ENCODE data around the gene GALNTL6.
A peak's percentile ranks its signal among the peaks of the same experiment; 100 is the strongest.
"Not testable (repeated sequence)": the region's sequence is repeated elsewhere in the genome, so short reads cannot be mapped to it uniquely, and the experiment has no call there.

The GALNTL6 gene

GRCh38 chr4:172962564-172963353, 1149.6 kb downstream of the GALNTL6 start:
- DNase-seq = no peak

DNA sequence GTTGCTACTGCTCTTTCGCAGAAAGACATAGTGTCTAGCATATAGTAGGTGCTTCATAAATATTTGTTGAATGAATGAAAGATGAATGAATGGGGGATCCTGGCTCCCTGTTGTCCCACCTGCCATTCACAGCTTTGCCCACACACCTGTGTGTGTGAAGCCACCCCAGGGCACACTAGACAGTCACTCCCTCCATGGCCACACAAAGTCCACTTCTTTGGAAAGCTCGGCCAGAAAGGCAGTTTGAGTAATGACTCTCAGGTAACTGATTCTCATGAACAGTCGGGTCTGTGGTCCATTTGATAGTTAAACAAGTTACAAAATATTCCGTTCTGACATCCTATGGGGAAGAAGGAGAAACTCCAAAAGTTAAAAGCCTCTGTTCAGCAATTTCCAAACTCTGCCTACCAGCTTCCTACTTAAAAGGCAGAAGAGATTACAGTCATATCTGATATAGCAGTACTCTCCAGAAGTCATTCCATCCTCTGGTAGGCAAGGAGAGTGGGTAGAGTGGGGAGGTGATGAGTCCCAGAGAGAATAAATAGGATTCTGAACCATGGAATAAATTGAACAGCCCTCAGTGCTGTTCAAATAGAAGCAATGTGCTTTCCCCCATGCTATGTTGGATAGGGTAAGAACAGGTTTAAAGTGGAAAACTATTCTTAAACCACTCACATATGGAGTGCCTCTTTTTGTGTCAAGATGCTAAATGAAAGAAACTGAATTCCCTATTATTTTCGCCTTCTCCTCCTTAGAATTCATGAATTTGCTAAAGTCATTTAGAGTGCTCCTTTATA, 1150.5 kb downstream of the GALNTL6 start:
- DNase-seq = no peak

DNA sequence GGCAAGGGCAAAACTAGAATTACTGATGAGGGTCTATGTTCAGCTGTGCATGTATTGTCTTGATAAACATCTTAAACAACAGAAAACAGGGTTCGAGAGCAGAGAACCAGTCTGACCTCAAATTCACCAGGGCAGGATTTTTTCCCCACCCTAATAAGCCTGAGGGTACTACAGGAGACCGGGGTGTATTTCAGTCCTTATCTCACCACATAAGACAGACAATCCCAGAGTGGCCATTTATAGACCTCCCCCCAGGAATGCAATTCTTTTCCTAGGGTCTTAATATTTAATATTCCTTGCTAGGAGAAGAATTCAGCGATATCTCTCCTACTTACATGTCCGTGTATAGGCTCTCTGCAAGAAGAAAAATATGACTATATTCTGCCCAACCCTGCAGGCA, 1157.0 kb downstream of the GALNTL6 start:
- DNase-seq = not testable (repeated sequence)

GRCh38 chr4:172974586-172974985, 1161.4 kb downstream of the GALNTL6 start:
- DNase-seq = no peak

DNA sequence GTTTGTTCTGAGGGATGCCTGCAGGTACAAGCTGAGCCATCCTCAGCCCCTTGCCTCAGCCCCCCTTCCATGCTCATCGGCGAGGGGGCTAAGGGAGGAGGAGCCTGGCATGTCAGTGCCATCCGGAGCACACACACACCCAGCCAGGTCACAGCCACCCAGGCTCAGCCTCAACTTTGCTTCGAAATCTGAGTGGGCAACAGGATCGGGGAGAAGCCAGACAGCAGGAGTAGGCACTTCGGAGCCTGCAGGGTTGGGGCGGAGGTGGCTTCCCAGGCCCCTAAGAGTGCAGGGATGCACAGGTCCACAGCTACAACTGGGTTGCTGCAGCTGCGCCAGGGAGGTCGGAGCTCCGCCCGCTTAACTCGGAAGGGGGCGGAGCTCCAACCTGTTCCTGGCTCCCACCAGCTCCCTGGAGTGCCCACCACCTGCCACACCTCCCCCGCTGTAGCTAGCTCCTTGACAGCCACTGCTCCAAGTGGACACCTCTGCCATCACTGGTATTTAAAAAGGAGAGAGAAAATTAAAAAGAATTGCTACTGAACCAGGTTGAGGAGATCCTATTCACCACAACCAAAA, 1162.5 kb downstream of the GALNTL6 start:
- DNase-seq = no peak

GRCh38 chr4:172977491-172978041, 1164.4 kb downstream of the GALNTL6 start:
- not testable (repeated sequence) for DNase-seq

DNA sequence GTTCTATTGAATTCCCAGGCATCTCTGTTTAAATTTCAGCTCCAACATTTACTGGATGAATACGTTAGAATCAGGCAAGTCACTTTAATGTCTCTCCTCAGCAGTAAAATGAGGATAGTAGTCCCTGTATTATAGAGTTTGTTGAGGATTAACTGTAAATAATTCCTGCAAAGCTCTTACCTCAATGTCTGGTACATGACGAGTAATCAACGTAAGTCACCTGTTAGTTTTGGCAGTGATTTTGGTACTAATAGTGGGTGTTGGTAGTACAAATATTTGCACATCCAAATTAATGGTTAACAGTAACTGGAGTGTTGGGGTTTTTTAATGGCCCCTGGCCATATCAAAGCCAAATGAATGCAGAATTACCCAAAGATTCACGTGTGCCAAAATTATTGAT, 1165.6 kb downstream of the GALNTL6 start:
- no peak for DNase-seq

DNA sequence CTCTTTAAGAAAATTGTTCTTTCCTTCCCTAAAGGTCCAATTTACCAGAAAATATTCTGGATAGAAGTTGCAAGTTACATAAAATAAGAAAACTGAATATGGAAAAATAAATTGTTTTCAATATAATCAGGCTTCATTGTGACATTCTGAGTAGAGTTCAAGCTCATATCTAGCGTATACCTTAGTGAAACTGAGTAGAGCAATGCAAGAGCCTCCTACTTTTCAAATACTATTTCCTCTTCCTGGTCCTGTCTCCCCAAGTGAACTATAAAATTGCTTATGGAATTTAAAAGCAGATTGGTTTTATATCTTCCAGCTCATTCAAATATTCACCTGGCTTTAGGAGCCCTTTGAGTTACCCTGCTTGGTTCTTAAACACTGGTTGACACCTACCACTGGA, 1166.1 kb downstream of the GALNTL6 start:
- no peak for DNase-seq

- no peak for DNase-seq
These were observed 1167.0 kb downstream of the GALNTL6 start for GRCh38 chr4:172980219-172980618.

DNA sequence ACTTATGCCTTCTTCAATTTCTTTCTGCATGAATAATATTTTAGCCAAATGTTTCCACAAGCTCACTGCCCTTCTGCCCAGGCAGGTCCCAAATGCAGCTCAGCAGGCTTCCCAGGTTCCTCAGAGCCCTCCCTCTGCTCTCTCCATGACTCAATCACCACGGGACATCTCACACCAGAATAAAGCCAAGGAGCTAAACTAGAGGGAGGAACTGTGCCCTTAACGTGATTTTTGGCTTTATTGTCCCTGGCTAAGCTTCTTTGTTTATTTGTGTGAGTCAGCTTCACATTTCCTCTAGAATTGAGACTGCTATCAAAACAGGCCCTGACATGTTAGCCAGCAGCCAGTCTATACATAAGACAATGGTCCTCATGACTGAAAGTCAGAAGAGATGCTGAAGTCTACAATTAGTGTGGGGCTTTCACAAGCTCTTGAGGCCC, 1169.0 kb downstream of the GALNTL6 start:
- DNase-seq = no peak

DNA sequence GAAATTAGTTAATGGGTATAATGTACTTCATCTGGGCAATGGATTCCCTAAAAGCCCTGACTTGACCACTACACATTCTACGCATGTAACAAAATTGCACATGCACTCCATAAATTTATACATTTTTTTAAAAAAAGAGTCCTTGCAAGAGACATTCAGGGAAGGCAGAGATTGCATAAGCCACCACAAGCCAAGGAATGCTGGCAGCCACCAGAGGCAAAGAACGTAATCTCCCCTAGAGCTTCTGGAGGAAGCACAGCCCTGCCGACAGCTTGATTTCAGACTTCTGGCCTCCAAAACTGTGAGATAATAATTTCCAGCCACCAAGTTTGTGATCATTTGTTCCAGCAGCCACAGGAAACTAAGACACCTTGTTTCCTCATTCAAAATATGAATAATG, 1169.8 kb downstream of the GALNTL6 start:
- DNase-seq = no peak

DNA sequence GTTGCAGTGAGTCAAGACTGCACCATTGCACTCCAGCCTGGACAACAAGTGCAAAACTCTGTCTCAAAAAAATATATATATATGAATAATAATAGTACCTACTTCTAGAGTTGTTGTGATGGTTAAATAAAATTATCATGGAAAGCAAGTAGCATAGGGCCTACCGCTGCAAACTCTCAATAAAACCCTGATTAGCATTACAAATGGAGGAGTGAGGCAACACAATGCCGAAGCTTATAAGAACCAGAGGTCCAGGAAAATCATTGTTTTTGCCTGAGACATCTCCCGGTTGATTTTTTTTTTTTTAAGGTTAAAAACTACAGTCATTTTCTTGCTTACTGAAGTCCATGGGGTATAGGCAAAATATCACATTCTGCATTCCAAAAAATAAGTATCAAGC, 1170.4 kb downstream of the GALNTL6 start:
- no peak for DNase-seq

GRCh38 chr4:172985552-172985951, 1172.3 kb downstream of the GALNTL6 start:
- no peak for DNase-seq

- no peak for DNase-seq
These were observed 1172.9 kb downstream of the GALNTL6 start for GRCh38 chr4:172986114-172986513.

DNA sequence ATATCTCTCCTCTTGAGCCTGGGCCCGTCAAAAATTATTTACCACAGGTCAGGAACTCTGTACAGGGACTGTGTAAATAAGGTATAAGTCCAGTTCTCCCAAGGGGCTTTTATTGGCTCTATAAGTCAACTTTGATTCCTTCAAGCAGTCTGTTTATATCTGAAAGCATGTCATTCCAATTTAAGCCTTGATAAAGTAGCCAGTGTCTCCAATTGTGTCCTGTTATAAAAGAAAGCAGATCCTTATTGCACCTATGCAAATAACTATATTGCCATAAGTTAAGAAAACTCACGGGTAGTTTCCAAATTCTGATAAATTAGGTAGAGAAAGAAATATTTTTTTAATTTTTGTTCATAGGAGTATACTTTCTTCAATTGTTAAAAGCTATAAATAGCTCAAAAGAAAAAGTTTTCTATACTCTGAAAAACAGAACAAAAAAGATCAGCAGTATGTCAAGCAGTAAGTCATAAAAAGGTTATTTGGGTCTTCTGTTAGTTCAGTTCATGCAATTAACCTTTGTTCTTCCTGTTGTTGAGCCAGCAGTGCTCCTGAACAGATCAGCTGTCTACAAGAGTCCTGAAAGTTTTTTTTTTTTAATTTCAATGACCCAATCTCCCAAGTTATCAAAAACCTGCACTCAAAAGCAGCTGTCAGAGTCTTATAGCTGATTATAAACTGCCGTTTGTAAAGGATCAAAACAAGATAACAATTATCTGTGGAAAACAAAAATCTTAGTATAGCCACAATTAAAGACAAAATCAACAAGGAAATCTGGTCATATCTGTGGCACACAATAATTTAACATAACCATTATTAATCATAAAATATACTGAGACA, 1177.0 kb downstream of the GALNTL6 start:
- no peak for DNase-seq

- no peak for DNase-seq
These were observed 1179.6 kb downstream of the GALNTL6 start for GRCh38 chr4:172992648-172993378.

- DNase-seq = no peak
These were observed 1182.0 kb downstream of the GALNTL6 start for GRCh38 chr4:172995161-172995560.

GRCh38 chr4:172995704-172996103, 1182.5 kb downstream of the GALNTL6 start:
- no peak for DNase-seq

DNA sequence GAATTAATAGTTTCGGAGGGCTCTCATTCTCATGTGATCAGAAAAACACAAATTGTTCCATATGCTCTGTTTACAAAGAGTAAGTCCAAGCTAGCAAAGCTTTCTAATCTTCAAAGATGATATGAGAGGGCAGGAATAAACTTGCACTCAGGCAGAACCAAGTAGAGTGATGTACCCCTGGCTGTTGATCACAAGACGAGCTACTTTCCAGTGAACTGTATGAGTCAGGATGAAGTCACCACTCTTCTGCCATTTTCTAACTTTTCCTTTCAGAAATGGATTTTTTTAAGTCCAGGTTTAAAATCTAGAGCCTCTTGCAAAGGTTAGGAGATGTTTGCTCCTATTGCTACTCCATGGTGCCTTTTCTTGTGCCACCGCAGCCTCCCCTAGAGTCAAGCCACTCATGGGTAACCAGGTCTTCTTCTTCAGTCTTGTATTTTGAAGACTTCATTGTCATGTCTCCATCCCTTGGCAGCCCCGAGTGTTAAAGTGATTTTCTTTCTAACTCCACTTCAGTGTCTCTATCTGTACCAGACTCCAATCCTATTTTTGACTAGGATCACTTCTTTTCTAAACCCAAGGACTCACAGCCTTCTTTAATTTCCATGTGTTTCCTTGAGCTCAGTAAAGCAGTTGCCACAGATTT, 1183.5 kb downstream of the GALNTL6 start:
- peak in 1 of 2 donors; percentile 58 for DNase-seq

DNA sequence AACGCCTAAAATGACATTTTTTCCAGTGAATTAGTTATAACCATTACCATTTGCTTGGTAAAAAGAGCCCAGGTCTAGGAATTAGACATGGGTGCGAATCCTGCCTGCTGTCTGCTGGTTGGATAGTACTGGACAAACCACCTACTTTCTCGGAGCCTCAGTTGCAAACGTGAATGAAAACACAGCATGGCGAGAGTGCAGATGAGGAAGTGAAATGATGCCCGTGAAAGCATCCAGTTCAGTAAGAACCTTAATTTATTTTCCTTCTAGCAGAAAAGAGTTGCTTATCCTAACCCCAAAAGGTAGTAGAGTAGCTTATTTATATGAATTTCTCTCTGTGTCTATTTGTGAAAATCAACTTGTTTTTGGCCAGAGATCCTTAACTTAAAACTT, 1184.0 kb downstream of the GALNTL6 start:
- DNase-seq = no peak

DNA sequence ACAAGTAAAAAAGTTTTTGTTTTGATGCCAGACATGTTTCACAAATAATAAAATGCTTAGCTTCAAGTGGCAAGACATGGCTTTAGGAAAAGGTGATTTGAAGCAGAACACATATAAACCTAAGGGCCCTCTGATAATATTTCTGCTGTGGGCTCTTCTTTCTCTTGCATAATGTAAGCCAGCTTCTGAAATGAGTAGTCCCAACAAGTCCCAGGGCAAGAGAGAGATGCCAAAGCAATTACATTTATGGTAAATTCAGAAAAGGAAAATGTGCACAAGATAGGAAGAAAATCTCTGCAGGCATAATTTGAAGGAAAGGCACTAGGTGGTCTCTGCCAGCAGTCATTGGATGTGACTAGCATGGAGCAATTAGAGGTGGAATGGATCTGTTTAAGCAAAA, 1184.7 kb downstream of the GALNTL6 start:
- no peak for DNase-seq
